Uterus (tissue), 4 donors: Measurements from ENCODE around the gene ZNF610. TPM values are rescaled to one million over a fixed set of nuclear protein-coding genes. Genes with fewer than 3 reads are reported as not detected.

Experiments
- DNase-seq, 2 donors: peaks; one replicate each; pipeline ENCODE4 v3.0.0-alpha.2; 2019 to 2020
- H3K27ac ChIP-seq, 2 donors: fragments of 200-600 bp; sonication (generic); 1 replicate in 1 of 2; 2 replicates in 1 of 2; pipeline ENCODE4 v1.5.1; 2016 to 2018
- H3K27me3 ChIP-seq, 2 donors: fragments of 200-600 bp; sonication (generic); one replicate each; pipeline ENCODE4 v1.5.1; 2018 to 2019; ENCODE audit warnings: control low read depth in 1 of 2
- H3K36me3 ChIP-seq, 2 donors: fragments of 200-600 bp; sonication (generic); one replicate each; pipeline ENCODE4 v1.5.1; 2019; ENCODE audit warnings: control low read depth in 1 of 2
- H3K4me1 ChIP-seq, 2 donors: fragments of 200-600 bp; sonication (generic); one replicate each; pipeline ENCODE4 v1.5.1; 2018 to 2019; ENCODE audit warnings: control low read depth in 1 of 2
- H3K4me3 ChIP-seq, 2 donors: fragments of 200-600 bp; sonication (generic); 1 replicate in 1 of 2; 2 replicates in 1 of 2; pipeline ENCODE4 v1.5.1; 2018 to 2019; ENCODE audit warnings: mild to moderate bottlenecking in 1 of 2
- H3K9me3 ChIP-seq, 2 donors: fragments of 200-600 bp; sonication (generic); one replicate each; pipeline ENCODE4 v1.5.1; 2019; ENCODE audit warnings: control low read depth in 1 of 2
- POLR2A ChIP-seq, 2 donors: fragments of 450-650 bp; IDR thresholded peaks; one replicate each; pipeline ENCODE4 v1.6.1; 2016; ENCODE audit warnings: antibody characterized with exemption in 2 of 2, mild to moderate bottlenecking in 1 of 2, moderate library complexity in 1 of 2
- intact Hi-C: fragments of 100-400 bp; cut with DNase I; formaldehyde crosslinking; loops from one replicate; pipeline ENCODE4 v1.15.1; 2023; ENCODE audit warnings: low total_unique reads
- total RNA-seq, 4 donors: library from RNA; depleted of rRNA in 3 of 4; stranded (reverse); fragments of >200 nt in 3 of 4; gene quantifications; one replicate each; pipeline versions ENCODE4 v1.1.0 to v1.2.4, GENCODE V29; 2014 to 2023
- TF ChIP-seq, protein P1 (sequence below), 4 experiments: fragments of 200-600 bp in 2 of 4; fragments of 450-650 bp in 2 of 4; sonication (generic) in 2 of 4; IDR thresholded peaks; one replicate each; pipeline ENCODE4 v1.5.1; 2016 to 2019; ENCODE audit warnings: antibody characterized with exemption in 4 of 4, mild to moderate bottlenecking in 2 of 4, moderate library complexity in 1 of 4
- donor health status: DM: yes; HTN: yes; CAD: no.

The ZNF610 gene
- total RNA-seq, 4 donors from 2014 or later, result 0.29 to 13.8 (median 3.0) TPM

GRCh38 chr19:52296773-52297600 lies 39.1 kb upstream of the ZNF610 start, which contains the start of gene ZNF480:
TSS of gene ZNF480 (plus strand) at chr19:52297169. CDS start at chr19:52300413, 3,244 bp downstream.
- peak within 1 kb of the TSS; percentile 88 to 93 for H3K27ac ChIP-seq
- intact Hi-C loops, result no loop called here
- TF ChIP-seq POLR2A (IDR thresholded peaks at IDR 0.05), result peak in 1 of 2 donors; percentile 59
- TF ChIP-seq, protein P1, sequence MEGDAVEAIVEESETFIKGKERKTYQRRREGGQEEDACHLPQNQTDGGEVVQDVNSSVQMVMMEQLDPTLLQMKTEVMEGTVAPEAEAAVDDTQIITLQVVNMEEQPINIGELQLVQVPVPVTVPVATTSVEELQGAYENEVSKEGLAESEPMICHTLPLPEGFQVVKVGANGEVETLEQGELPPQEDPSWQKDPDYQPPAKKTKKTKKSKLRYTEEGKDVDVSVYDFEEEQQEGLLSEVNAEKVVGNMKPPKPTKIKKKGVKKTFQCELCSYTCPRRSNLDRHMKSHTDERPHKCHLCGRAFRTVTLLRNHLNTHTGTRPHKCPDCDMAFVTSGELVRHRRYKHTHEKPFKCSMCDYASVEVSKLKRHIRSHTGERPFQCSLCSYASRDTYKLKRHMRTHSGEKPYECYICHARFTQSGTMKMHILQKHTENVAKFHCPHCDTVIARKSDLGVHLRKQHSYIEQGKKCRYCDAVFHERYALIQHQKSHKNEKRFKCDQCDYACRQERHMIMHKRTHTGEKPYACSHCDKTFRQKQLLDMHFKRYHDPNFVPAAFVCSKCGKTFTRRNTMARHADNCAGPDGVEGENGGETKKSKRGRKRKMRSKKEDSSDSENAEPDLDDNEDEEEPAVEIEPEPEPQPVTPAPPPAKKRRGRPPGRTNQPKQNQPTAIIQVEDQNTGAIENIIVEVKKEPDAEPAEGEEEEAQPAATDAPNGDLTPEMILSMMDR (IDR thresholded peaks at IDR 0.05), result no peak

DNA sequence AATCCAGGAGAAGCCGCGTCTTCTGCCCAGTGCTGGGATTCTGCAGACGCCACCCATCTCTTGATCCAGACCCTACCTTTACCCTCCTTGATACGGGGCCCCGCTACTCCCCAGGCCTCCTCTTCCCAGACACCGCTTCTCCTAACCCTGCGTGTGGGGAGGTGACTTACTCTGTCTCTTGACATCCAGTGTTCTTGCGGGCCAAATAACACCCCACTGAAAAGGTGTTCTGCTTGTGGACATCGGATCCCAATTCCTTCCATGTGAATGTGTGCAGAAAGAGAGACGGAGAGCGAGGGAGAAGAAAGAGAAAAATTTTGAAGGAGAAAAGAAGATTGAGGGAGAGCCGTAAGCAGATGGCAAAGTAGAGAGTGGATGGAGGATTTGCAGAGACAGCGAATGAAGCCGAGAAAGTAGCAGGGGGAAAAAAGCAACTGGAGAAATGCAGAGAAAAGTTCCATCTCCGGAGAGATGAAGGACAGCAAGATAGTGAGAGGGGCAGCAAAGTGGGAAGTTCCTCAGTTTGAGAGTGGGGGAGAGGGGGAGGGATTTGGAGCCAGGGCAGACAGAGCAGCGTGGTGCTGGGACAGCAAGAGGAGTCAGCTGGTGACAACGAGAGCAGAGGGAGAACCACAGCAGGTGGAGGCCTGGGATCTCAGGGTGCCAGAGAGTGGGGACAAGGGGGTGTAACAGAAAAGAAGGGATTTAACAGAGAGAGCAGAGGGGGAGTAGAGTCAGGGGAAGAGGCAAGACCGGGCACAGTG lies 38.3 kb upstream of the ZNF610 start:
- intact Hi-C loops, result no loop called here
- Histone ChIP-seq H3K4me3 (peak overlapping the region; percentile 84 to 98), H3K4me1 (peaks cover 4 to 5% of the 10 kb centered on the region in 2 donors), H3K27ac (peak overlapping the region; percentile 88 to 93), H3K27me3 (no peaks in the 10 kb centered on the region), H3K9me3 (no peaks in the 10 kb centered on the region), H3K36me3 (no peaks in the 10 kb centered on the region)
- DNase-seq, result no peak
- TF ChIP-seq, protein P1 (IDR thresholded peaks at IDR 0.05), result no peak
- TF ChIP-seq POLR2A (IDR thresholded peaks at IDR 0.05), result no peak

More at GRCh38 chr19:52296773-52297600, 39.1 kb upstream of the ZNF610 start, which contains the start of gene ZNF480:
- Histone ChIP-seq H3K4me3 (peak within 1 kb of the TSS; percentile 84 to 98), H3K27me3 (no peaks in the 10 kb centered on the region), H3K9me3 (no peaks in the 10 kb centered on the region), H3K36me3 (no peaks in the 10 kb centered on the region), H3K4me1 (peaks cover 4 to 5% of the 10 kb centered on the region in 2 donors)
- peak; percentile 77 to 85 for DNase-seq

DNA sequence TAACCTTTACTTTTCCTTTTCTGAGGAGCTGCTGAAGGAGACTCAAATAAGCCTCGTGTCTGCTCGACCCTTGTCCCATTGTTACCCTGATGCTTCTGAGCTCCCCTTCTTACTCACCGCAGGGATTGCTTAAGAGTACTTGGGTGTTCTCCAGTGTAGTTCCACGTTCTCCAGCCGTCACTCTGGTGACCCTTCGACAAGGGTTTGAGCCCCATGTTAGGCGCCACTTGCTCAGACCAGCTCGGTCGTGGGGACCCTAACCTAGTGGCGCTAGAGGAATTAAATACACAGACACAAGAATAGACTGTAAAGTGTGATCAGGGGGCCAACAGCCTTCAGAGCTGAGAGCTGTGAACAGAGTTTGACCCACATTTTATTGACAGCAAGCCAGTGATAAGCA lies 28.8 kb upstream of the ZNF610 start:
- Histone ChIP-seq H3K9me3 (peaks cover 4 to 71% of the 10 kb centered on the region in 2 donors), H3K4me1 (no peaks in the 10 kb centered on the region), H3K4me3 (no peak overlapping the region), H3K27me3 (no peaks in the 10 kb centered on the region), H3K27ac (no peak overlapping the region), H3K36me3 (no peaks in the 10 kb centered on the region)
- DNase-seq, result no peak
- intact Hi-C loops, result no loop called here
- TF ChIP-seq POLR2A (IDR thresholded peaks at IDR 0.05), result no peak
- TF ChIP-seq, protein P1 (IDR thresholded peaks at IDR 0.05), result no peak

GRCh38 chr19:52322429-52322828 lies 13.6 kb upstream of the ZNF610 start:
- DNase-seq, result no peak
- H3K9me3 ChIP-seq, result peaks cover 7 to 95% of the 10 kb centered on the region in 2 donors
- TF ChIP-seq POLR2A (IDR thresholded peaks at IDR 0.05), result no peak
- TF ChIP-seq, protein P1 (IDR thresholded peaks at IDR 0.05), result no peak
- no peaks in the 10 kb centered on the region for H3K4me1 ChIP-seq
- H3K4me3 ChIP-seq, result no peak overlapping the region
- intact Hi-C loops, result no loop called here
- no peaks in the 10 kb centered on the region for H3K27me3 ChIP-seq
- H3K36me3 ChIP-seq, result no peaks in the 10 kb centered on the region
- H3K27ac ChIP-seq, result no peak overlapping the region
